Sciatic nerve (tissue), 2 donors: ENCODE data around the gene CACNA1C. TPM values are rescaled to one million over a fixed set of nuclear protein-coding genes. Genes with fewer than 3 reads are reported as not detected.
"Not testable (repeated sequence)": the region's sequence is repeated elsewhere in the genome, so short reads cannot be mapped to it uniquely, and the experiment has no call there.

Experiments
- ATAC-seq: fragments of 200-7000 bp; cut with Tn5 transposase; one replicate; pipeline ENCODE4 v1.9.1; 2020; ENCODE audit warnings: mild to moderate bottlenecking, moderate library complexity
- DNase-seq: peaks from one replicate; pipeline ENCODE4 v3.0.0-alpha.2; 2020; ENCODE audit warnings: low spot score
- intact Hi-C: fragments of 100-400 bp; cut with DNase I; formaldehyde crosslinking; loops from one replicate; pipeline ENCODE4 v1.14.2; 2022
- total RNA-seq: library from RNA; stranded (reverse); fragmentation: NEBNext Ultra II Directional; extraction: Animal tissue kit (Norgen Biotek cat#: 25700); gene quantifications from one replicate; pipeline ENCODE4 v1.2.1, GENCODE V29; 2021
- donor health status: DM: no; HTN: no; CAD: no.
- donor health status: DM: no; HTN: no; CAD: no.

The CACNA1C gene
- total RNA-seq, 1 donor from 2014 or later = 9.0 TPM

- ATAC-seq = no peak
- intact Hi-C loops = no loop called here
- no peak for DNase-seq
These were observed 624.5 kb downstream of the CACNA1C start for GRCh38 chr12:2677142-2677880.

GRCh38 chr12:2678426-2678825, 625.6 kb downstream of the CACNA1C start:
- ATAC-seq = no peak
- intact Hi-C loops = no loop called here
- no peak for DNase-seq

GRCh38 chr12:2679068-2679815, 626.5 kb downstream of the CACNA1C start:
- intact Hi-C loops = no loop called here
- ATAC-seq (no peak), DNase-seq (no peak)

GRCh38 chr12:2679816-2680675, 627.3 kb downstream of the CACNA1C start:
- intact Hi-C loops = no loop called here
- ATAC-seq (no peak), DNase-seq (no peak)

GRCh38 chr12:2680676-2681039, 627.9 kb downstream of the CACNA1C start:
- ATAC-seq = no peak
- intact Hi-C loops = no loop called here

GRCh38 chr12:2681450-2682205, 628.8 kb downstream of the CACNA1C start:
- DNase-seq (no peak), ATAC-seq (no peak)
- intact Hi-C loops = no loop called here

More at GRCh38 chr12:2680676-2681039, 627.9 kb downstream of the CACNA1C start:
- no peak for DNase-seq

GRCh38 chr12:2682296-2683251, 629.8 kb downstream of the CACNA1C start:
- intact Hi-C loops = no loop called here
- no peak for DNase-seq
- no peak for ATAC-seq

GRCh38 chr12:2683283-2684025, 630.7 kb downstream of the CACNA1C start:
- intact Hi-C loops = no loop called here
- DNase-seq (no peak), ATAC-seq (no peak)

- DNase-seq, ATAC-seq, intact Hi-C loops: not testable (repeated sequence)
These were observed 631.2 kb downstream of the CACNA1C start for GRCh38 chr12:2684026-2684325.

- DNase-seq, ATAC-seq, intact Hi-C loops: not testable (repeated sequence)
These were observed 633.0 kb downstream of the CACNA1C start for GRCh38 chr12:2685620-2686279.

GRCh38 chr12:2686280-2686646, 633.5 kb downstream of the CACNA1C start:
- no peak for ATAC-seq
- DNase-seq = no peak
- intact Hi-C loops = no loop called here

- no peak for DNase-seq
- ATAC-seq = no peak
- intact Hi-C loops = no loop called here
These were observed 634.3 kb downstream of the CACNA1C start for GRCh38 chr12:2687058-2687457.

GRCh38 chr12:2687726-2688125, 634.9 kb downstream of the CACNA1C start:
- ATAC-seq = no peak
- intact Hi-C loops = no loop called here
- DNase-seq = no peak

GRCh38 chr12:2688381-2688931, 635.7 kb downstream of the CACNA1C start:
- intact Hi-C loops = no loop called here
- ATAC-seq (no peak), DNase-seq (no peak)

- intact Hi-C loops = no loop called here
- DNase-seq (no peak), ATAC-seq (no peak)
These were observed 636.6 kb downstream of the CACNA1C start for GRCh38 chr12:2689393-2689792.

GRCh38 chr12:2689879-2690278, 637.1 kb downstream of the CACNA1C start:
- intact Hi-C loops = no loop called here
- DNase-seq (no peak), ATAC-seq (no peak)
